GM21423 (cell line): ENCODE data around the gene SMIM14.
"Not testable (repeated sequence)": the region's sequence is repeated elsewhere in the genome, so short reads cannot be mapped to it uniquely, and the experiment has no call there.

Experiments used
- ATAC-seq: cut with Tn5 transposase; IDR thresholded peaks from one replicate; pipeline ENCODE4 v1.9.1; 2021; ENCODE audit warnings: mild to moderate bottlenecking, moderate library complexity; ENCODE audit not compliant: unreplicated experiment

SMIM14 gene

DNA sequence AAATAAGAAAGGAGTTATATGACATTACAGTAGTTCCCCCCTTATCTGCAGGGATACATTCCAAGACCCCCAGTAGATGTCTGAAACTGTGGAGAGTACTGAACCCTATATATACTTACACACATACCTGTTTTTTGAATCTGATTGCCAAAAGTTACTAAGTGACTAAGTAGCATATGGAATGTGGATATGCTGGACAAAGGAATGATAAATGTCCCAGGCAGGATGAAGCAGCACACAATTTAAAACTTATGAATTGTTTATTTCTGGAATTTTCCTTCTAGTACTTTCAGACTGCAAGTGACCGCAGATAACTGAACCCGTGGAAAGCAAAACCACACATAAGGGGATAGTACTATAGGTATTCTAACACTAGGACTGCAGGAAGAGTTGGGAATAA is 134.1 kb downstream of the SMIM14 start:
- no peak for ATAC-seq

- ATAC-seq = not testable (repeated sequence)
These were observed 136.0 kb downstream of the SMIM14 start for GRCh38 chr4:39502664-39503035.

DNA sequence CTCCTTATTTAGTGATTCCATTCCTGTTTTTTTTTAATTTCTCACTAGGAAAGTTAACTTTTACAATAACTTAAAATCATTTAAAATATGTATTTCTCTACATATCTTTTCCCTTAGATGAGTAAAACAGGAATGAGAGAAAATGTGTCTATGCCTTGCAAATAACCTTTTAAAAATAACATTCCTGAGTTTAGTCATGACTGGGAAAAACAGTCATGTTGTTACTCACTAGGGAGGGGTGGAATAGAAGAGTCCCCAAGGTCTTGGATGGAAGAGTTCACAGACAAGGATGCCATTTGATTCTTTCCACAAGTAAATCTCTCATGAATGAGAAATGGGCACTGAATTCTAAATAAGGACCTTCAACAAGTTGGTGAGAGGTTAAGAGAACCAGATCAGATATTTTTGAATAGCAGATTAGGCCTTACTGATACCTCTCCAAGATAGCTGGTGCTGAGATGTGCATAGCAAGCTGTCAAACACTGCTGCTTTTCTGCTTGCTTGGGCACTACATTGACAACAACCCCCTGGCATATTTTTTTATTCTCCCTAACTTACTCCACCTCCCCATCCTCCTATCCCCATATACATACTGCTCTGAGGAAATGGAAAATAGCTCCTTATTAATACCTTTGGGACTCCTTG is 136.5 kb downstream of the SMIM14 start:
- ATAC-seq = no peak

DNA sequence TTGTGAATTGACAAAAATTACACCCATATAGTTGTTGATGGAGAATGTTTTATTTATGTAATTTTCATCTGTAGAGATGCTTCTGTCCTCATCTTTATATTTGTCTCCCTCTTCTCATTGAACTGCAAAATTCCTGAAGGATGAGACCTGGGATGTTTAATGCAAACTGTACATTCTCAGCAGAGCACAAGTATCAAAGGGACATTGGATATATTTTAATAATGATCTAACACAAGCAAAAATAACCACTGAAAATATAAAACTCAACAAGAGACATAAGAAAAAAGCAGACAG is 140.0 kb downstream of the SMIM14 start:
- ATAC-seq = no peak

GRCh38 chr4:39497909-39498726 is 140.5 kb downstream of the SMIM14 start:
- no peak for ATAC-seq
